Sigmoid colon (tissue), 4 donors: ENCODE results near the gene LAMC3.

Experiments
- POLR2A ChIP-seq, 2 donors: fragments of 450-650 bp; IDR thresholded peaks; one replicate each; pipeline ENCODE4 v1.6.1; 2016; ENCODE audit warnings: antibody characterized with exemption in 2 of 2, mild to moderate bottlenecking in 2 of 2, moderate library complexity in 2 of 2
- POLR2AphosphoS5 ChIP-seq, 4 donors: sonication (generic); formaldehyde crosslinking; IDR thresholded peaks; one replicate each; pipeline ENCODE4 v1.6.1; 2017; ENCODE audit warnings: antibody characterized with exemption in 4 of 4
- TF ChIP-seq, protein P1 (sequence below), 4 experiments: fragments of 450-650 bp in 3 of 4; fragments of 200-600 bp in 1 of 4; IDR thresholded peaks; one replicate each; pipeline ENCODE4 v1.5.1; 2016 to 2019; ENCODE audit warnings: antibody characterized with exemption in 4 of 4, mild to moderate bottlenecking in 3 of 4, moderate library complexity in 2 of 4

DNA sequence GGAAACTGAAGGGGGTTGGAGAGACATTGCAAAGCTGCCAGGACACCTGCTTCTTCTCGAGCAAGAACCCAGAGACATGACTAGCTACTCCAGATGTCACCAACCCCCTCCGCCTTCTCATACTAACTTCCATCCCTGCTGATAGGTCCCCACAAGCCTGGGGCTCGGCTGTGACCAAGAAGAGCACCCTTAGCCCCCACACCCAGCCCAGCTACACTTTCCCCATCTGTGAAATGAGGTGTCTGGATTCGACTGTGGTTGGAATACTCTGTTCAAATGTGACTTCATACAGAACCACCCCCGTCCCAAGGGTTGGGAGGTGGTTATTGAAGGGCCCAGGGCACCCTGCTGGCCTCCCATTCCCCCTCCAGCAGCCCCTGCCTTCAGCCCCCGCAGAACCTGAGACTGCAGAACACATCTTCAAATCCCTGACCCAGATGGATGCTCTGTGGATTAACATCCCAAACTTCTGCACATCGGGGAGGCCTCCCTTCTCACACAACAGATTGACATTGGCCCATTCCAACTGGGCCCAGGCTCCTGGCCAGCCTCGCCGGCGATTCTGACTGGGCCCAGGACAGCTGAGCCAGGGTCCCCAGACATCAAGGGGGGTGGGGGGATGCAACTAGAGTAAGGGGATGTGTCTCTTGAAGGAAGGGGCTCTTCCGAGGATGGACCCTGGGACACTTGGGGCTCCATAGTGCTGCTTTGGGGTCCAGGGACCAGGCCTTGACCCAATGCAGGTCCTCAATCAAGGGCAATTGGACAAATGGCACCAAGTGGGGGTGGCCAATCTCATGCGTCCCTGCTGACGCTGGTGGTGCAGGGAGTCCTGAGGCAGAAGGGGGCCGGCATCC, 48.2 kb upstream of the LAMC3 start:
- TF ChIP-seq, protein P1, sequence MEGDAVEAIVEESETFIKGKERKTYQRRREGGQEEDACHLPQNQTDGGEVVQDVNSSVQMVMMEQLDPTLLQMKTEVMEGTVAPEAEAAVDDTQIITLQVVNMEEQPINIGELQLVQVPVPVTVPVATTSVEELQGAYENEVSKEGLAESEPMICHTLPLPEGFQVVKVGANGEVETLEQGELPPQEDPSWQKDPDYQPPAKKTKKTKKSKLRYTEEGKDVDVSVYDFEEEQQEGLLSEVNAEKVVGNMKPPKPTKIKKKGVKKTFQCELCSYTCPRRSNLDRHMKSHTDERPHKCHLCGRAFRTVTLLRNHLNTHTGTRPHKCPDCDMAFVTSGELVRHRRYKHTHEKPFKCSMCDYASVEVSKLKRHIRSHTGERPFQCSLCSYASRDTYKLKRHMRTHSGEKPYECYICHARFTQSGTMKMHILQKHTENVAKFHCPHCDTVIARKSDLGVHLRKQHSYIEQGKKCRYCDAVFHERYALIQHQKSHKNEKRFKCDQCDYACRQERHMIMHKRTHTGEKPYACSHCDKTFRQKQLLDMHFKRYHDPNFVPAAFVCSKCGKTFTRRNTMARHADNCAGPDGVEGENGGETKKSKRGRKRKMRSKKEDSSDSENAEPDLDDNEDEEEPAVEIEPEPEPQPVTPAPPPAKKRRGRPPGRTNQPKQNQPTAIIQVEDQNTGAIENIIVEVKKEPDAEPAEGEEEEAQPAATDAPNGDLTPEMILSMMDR (IDR thresholded peaks at IDR 0.05): no peak
- TF ChIP-seq POLR2A (IDR thresholded peaks at IDR 0.05): no peak
- no peak for TF ChIP-seq POLR2AphosphoS5 (IDR thresholded peaks at IDR 0.05)
